DMS114 treated with DMSO at 0.1 percent for 48 hours (cell line): Measurements from ENCODE around the gene KIF7.
A peak's percentile ranks its signal among the peaks of the same experiment; 100 is the strongest.
"Not testable (repeated sequence)": the region's sequence is repeated elsewhere in the genome, so short reads cannot be mapped to it uniquely, and the experiment has no call there.

Source experiments
- DNase-seq: peaks from one replicate; lab custom pipeline; 2025; ENCODE audit not compliant: unreplicated experiment; lab: John Stamatoyannopoulos, UW

KIF7 gene, protein sequence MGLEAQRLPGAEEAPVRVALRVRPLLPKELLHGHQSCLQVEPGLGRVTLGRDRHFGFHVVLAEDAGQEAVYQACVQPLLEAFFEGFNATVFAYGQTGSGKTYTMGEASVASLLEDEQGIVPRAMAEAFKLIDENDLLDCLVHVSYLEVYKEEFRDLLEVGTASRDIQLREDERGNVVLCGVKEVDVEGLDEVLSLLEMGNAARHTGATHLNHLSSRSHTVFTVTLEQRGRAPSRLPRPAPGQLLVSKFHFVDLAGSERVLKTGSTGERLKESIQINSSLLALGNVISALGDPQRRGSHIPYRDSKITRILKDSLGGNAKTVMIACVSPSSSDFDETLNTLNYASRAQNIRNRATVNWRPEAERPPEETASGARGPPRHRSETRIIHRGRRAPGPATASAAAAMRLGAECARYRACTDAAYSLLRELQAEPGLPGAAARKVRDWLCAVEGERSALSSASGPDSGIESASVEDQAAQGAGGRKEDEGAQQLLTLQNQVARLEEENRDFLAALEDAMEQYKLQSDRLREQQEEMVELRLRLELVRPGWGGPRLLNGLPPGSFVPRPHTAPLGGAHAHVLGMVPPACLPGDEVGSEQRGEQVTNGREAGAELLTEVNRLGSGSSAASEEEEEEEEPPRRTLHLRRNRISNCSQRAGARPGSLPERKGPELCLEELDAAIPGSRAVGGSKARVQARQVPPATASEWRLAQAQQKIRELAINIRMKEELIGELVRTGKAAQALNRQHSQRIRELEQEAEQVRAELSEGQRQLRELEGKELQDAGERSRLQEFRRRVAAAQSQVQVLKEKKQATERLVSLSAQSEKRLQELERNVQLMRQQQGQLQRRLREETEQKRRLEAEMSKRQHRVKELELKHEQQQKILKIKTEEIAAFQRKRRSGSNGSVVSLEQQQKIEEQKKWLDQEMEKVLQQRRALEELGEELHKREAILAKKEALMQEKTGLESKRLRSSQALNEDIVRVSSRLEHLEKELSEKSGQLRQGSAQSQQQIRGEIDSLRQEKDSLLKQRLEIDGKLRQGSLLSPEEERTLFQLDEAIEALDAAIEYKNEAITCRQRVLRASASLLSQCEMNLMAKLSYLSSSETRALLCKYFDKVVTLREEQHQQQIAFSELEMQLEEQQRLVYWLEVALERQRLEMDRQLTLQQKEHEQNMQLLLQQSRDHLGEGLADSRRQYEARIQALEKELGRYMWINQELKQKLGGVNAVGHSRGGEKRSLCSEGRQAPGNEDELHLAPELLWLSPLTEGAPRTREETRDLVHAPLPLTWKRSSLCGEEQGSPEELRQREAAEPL (N-terminal part only)

DNA sequence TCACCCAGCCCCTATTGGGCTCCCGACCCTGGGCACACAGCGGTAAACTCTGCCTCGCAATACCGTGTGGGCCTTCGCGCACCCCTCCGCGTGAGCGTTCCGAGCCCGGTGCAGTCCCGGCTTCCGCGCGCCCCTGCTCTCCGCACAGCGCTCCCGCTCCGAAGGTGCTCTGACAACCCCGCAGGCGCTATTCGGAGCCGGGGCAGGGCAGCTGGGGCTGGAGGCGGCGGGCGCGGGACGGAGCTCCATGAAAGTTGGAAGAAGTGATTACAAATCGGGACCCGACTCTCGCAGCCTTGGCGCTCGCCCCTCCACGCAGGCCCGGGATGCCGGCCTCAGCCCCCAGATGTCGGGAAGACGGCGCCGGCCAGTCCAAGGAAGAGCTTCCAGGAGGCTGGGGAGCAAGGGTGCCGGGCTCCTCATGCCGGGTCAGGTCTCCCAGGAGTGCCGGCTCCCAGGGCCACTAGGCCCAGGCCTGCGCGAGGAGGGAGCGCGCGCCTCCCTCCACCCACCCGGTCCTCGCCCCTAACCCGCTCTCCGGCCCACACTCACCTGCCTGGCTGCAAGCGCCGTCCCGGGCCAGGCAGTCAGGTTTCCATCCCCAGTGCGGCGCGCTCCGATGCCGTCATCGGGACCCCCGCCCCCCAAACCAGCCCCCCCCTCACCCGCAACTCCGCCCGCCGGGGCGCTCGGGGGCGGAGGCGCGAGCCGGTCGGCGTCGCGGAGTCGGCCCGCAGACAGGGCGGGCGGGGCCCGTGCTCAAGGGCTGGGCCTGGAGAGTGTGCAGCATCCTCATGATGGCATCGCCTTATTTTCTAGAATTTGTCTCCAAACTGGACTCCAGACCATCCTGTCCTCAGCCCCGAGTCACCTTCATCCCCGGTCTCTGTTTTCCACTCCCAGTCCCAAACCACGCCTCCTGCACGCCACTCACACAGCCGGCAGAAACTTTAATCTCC, at the start of gene KIF7:
Gene KIF7, minus strand, starts transcription at position 621 of the 959 bp plus-strand sequence. CDS start 2,537 bp downstream, outside the sequence.
- peak; percentile 45 for DNase-seq

DNA sequence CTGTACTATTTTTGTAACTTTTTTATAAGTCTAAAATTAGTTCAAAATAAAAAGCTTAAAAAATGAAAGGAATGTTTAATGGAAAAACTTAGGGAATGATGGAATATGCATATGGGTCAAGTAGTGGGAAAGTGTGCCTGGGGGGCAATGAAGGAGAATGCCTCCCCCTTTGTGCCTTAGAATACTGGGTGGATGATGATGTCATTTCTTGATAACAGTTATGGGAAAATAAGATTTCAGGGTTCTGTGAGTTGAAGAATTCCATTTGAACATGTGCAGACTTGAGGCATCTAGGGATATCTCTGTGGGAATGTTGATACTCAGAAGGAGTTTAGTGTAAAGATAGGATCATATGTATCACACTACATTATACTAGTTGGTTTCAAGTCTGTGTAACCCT, 49.1 kb upstream of the KIF7 start:
- DNase-seq, result no peak

DNA sequence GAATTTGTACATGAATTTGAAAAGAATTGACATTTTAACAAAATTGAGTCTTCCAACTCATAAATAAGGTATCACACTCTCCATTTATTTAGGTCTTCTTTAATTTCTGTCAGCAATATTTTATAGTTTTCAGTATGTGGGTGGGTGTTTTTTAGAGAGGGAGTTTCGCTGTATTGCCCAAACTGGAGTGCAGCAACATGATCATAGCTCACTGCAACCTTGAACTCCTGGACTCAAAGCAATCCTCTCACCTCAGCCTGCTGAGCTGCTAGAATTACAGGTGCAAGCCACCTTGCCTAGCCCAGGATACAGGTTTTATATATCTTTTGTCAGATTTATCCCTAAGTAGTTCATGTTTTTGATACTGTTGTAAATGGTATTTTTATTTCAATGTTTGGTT, 39.9 kb upstream of the KIF7 start:
- DNase-seq, result no peak

DNA sequence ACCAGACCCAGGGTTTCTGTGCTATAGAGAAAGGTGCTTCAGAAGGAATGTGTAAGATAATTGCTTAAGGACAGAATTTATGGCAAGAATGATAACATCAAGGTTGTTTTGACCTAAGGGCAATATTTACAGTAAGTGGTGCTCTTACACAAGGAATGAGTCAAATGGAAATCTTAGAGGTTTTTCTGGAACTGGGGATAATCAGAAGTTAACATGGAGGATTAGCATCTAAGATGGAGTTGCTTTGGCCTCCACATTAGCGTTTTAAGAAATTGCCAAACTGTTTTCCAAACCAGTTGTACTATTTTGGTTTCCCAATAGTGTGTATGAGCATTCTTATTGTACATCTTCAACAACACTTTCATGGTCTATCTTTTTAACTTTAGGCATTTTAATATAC, 38.4 kb upstream of the KIF7 start:
- no peak for DNase-seq

DNA sequence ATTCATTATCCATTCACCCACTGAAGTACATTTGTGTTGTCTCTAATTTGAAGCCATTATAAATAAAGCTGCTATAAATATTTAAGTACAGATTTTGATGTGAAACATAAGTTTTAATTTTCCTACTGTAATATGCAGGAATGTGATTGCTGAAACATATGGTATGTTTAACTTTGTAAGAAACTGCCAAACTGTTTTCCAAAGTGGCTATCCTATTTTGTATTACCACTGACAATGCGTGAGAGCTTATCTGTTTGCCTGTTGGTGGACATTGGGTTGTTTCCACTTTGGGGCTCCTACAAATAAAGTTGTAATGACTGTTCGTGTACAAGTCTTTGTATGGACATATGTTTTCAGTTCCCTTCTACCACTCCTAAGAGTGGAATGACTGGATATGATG, 37.8 kb upstream of the KIF7 start:
- no peak for DNase-seq

DNA sequence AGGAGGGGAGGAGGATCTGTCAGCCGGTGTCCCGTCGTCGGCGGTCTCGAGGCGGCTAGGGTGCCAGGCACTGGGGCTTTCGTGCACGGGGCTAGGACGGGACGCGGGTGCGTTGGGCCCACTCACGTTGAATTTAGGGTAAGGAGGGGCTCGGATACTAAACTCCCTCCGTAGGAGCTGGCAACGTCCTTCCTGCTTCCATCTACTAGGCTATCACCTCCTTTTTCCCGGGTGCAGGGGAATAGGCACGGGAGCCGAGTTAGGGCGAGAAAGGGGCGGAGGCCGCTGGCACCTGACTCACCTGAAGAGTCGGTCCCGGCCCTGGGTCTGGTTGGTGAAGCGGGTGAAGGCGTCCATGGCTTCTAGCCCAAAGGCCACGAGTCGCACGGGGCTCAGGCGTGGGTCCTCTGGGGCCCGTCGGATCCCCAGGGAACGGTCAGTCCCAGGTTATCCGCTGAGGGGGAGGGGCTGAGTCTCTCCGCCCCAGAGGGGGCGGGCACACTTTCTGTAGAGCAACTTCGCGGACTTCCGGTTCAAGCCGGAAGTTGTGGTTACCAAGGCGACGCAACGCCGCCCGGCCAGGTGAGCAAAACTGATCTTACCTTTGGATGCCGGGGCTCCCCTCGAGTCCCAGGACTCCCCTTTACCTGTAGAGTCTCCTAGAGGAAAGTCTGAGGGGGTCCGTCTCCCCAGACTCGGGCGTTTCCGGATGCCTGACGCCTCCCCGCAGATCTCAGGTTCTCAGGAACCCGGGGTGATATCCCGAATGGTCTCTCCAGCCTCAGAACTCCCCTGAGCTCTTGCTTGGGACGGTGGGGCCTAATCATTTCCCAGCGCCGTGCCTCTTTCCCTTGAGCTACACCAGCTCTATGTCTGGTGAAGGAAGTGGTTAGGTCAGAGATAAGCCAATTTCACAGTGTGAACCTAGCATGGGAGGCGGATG, 35.3 kb upstream of the KIF7 start, which contains the start of the genes PEX11A and WDR93:
Gene PEX11A, minus strand, starts transcription at position 479 of the 943 bp plus-strand sequence. Its CDS starts 122 bp downstream, at position 357.
Gene WDR93, plus strand, starts transcription at position 536 of the 943 bp plus-strand sequence. CDS start 10,936 bp downstream, outside the sequence.
- peak; percentile 61 for DNase-seq

DNA sequence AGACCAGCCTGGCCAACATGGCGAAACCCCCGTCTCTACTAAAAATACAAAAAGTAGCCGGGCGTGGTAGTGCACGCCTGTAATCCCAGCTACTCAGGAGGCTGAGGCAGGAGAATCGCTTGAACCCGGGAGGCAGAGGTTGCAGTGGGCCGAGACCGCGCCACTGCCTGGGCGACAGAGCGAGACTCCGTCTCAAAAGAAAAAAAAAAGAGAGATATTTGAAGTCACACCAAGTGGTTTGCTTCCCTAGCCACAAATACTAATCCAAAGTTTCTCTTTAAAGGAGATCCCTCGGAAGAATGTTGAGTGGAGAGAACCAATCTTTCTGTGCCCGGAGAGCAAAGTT, 34.6 kb upstream of the KIF7 start:
- not testable (repeated sequence) for DNase-seq

DNA sequence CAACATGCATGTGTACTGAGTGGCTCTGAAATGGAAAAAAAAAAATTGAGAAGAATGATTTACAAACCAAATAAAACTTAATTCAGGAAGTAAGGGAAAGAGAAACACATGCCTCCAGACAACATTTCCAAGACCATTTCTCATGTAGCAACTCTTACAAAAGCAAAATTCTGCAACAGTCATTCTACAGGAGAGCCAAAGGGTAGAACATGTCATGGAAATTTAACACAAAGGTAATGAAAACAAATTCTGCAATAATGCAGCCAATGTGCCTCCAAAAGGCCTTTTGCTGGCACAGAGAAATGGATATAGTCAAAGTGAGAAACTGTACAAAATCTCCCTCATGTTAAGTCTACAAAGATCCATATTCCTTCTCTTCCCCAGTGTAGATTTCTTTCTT, 31.3 kb upstream of the KIF7 start:
- DNase-seq, result no peak

DNA sequence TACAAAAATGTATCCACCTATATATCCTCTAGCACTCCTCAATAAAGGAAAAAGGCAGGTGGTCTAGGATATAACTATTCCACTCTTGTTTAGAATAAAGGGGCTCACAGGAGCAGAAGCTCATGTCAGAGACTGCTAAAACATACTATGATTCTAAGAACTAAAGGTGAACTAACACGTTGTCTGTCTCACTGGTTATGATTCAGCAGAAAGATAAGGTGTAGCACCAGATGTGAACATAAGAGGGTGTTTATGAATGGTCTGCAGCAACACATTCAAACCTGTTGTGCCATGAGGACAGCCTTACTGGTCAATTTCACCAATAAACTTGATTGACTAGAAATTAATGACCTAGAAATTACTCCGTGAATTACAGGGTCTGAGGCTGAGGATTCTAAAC, 30.7 kb upstream of the KIF7 start:
- no peak for DNase-seq

DNA sequence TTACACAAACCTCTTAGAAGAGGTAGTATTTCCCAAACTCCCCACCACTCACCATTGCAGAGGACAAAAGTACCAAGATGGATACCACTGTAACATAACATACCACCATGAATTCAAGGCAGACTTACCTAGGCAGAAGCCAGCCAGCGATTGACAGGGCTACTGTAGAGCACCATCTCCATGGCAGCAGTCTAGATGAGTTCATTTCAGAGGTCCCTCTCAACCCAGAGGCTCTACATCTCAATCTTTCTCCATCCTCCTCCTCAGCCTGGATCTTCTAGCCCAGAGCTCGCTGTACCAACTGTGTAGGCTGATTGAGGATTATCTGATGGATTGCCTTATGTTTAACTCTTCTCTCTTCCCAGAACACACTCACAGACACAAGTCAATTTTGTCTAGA, 25.9 kb upstream of the KIF7 start:
- DNase-seq, result no peak

DNA sequence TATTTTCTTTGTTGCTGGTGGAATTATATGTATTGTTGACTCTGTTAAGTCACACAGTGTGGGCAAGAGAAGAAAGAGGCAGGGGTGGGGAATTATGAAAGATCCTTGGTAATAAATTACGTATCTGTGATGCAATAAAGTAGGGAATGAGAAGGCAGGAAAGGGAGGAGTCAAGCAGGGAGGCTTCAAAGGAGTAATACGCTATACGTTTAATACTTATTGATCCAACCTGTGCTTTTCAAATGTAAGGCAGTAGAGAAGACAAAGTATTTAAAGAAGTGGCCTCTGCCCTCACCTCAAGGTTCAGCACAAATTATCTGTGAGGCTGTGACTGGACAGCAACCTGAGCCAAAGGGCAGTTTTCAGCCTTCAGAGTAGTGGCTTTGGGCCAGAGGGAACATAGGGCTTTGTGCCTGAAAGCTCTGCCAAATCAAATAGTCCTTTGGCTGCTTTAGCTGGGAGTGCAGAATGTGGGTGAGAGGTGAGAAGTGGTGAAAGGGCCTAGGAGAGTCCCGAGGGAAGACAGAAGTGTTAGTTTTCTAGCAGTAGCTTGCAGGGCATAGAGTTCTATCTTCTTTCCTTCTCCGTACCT, 25.1 kb upstream of the KIF7 start:
- DNase-seq, result no peak

DNA sequence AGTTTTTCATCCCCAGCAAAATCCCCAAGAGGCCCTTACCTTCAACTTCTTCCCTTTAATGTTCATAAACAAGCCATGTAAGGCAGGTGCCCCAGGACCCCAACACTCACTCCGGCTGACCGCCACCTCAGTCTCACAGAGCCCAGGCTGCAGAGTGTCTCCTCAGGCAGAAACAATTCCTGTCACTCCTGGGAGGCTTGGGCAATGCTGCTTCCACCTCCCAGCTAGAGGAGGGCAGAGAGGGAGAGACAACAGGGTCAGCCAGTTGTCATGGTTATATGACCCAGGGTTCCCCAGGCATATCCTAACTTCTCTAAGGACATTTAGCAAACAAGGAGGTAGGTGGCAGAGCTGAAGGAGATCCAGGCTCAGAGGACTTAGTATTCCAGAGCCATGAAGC, 23.9 kb upstream of the KIF7 start, which contains the start of gene PLIN1:
Gene PLIN1, minus strand, starts transcription at position 156 of the 400 bp plus-strand sequence. CDS start 1,878 bp downstream, outside the sequence.
- DNase-seq, result no peak

DNA sequence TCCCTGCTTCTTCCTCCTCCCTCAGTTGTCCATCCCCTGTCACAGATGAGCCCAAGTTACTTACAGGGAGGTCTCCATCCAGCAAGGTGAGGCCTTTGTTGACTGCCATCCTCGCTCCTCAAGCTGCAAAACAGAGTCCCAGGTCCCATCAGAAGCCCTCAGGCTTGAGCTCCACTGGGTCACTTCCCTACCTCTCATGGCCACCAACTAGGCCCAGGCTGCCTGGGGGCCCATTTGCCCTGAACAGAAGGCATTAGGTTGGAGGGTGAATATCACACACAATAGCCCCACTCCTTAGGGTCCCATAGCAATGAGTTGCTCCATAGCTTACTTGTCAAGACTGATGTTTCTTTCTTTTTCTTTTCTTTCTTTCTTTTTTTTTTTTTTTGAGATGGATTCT, 22.1 kb upstream of the KIF7 start:
- no peak for DNase-seq

DNA sequence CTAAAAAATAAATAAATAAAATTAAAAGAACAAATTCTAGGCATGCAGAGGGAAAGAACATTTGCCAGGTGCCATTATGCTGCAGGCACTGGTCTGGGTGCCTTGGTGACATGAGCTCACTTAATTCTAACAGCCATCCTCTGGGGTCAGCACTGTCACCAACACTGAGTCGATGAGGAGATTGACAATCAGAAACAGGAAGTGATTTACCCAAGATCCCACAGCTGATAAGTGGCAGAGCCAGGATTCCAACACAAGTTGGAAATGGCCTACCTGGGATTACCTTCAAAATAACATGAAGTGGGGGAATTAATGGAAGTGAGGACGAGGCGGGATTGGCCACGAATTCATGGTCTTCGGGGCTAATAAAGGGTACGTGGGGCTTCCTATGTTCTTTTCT, 20.3 kb upstream of the KIF7 start:
- DNase-seq, result no peak

DNA sequence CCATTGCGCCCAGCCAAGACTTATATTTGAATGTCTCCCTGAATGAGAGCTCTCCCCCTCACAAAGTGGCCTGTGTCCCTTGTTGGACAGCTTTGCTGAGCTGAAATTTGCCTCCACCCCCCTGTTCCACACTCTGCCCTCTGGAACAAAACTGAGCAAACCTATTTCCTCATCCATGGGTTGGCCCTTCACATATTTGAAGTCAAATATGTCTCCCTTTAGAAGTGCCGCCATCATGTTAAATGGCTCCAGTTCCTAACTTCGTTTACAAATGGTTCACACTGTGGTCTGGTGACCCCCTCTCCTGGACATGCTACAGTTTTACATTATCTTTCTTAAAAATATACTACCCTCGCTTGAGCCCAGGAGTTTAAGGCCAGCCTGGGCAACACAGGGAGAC, 19.3 kb upstream of the KIF7 start:
- DNase-seq, result no peak

DNA sequence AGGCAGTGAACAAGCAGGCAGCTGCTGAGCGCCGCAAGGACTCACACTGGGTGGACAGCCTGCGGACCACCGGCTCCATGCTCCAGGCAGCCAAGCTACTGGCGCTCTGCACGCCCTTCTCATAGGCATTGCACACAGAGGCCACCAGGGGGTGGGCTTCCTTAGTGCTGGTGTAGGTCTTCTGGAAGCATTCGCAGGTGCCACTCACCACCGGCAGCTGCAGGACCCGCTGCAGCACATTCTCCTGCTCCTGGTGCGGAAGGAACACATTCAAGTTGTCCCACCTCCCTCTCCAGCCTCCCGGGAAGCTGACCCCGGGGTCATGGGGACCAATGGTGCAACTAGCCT, 17.9 kb upstream of the KIF7 start:
- DNase-seq, result no peak

DNA sequence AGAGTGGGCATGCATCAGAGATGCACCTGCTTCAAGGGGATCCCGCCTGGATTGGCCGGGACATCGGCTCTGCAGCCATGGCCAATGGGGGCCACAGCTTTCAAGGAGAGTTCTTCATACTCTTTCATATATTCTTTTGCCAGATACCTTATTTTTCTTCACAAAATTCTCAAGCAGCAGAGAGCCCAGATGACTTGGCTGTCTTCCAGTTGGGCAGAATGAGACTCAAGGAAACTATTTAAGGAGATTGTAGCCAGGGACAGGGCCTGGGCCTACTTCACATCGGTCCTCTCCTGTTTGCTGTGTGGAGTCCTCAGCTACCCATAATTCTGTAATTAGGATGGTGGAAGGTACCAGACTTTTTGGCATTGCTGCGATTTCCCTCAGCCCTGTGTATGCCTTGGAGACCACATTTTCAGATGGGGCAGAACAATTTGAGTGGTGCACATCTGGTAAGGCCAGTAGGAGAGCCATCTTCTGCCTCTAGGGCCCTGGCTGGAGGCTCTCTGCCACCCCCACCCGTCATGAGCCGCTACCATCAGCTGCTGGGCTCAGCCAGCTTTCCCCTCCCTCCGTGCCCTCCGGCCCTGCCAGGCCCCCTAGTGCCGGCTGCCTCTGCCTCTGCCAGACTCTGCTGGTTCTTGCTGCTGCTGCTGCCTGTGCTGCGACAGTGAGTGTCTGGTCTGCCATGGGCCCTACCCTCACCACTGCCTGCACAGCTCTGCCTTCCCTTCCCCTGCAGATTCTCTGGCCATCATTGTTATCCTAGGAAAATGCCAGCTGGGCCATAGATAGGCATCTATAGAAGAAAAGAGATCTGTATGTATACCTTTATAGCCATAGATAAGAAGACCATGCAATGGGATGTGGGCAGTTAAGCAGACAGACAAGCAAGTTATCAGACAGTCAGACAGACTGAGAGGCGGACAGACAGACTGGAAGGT, 17.2 kb upstream of the KIF7 start:
- DNase-seq, result no peak
